GM18505 (cell line): ENCODE data around the gene SERPINB12.

ENCODE experiments used
- ATAC-seq: cut with Tn5 transposase; IDR thresholded peaks from one replicate; pipeline ENCODE4 v1.9.1; 2021; ENCODE audit not compliant: unreplicated experiment
- POLR2A ChIP-seq: IDR thresholded peaks from 4 replicates; pipeline ENCODE4 v1.6.1; 2011; ENCODE audit warnings: borderline replicate concordance; ENCODE audit not compliant: insufficient read depth, insufficient read length; ENCODE audit errors: extremely low read depth

The SERPINB12 gene

GRCh38 chr18:63564021-63564420 lies 21.9 kb downstream of the SERPINB12 start:
- no peak for ATAC-seq
- TF ChIP-seq POLR2A, result no peak

GRCh38 chr18:63564561-63564960 lies 22.4 kb downstream of the SERPINB12 start:
- TF ChIP-seq POLR2A, result no peak
- ATAC-seq, result no peak

GRCh38 chr18:63567276-63567675 lies 25.1 kb downstream of the SERPINB12 start:
- TF ChIP-seq POLR2A, result no peak

GRCh38 chr18:63567825-63568224 lies 25.7 kb downstream of the SERPINB12 start:
- TF ChIP-seq POLR2A, result no peak
- ATAC-seq, result no peak

More at GRCh38 chr18:63567276-63567675, 25.1 kb downstream of the SERPINB12 start:
- ATAC-seq, result no peak

GRCh38 chr18:63570721-63571120 lies 28.6 kb downstream of the SERPINB12 start:
- no peak for TF ChIP-seq POLR2A
- ATAC-seq, result no peak

GRCh38 chr18:63575681-63576080 lies 33.5 kb downstream of the SERPINB12 start:
- no peak for ATAC-seq
- TF ChIP-seq POLR2A, result no peak

- no peak for TF ChIP-seq POLR2A
These were observed 36.3 kb downstream of the SERPINB12 start for GRCh38 chr18:63578357-63578958.

GRCh38 chr18:63579616-63580015 lies 37.4 kb downstream of the SERPINB12 start:
- no peak for ATAC-seq

More at GRCh38 chr18:63578357-63578958, 36.3 kb downstream of the SERPINB12 start:
- ATAC-seq, result no peak

GRCh38 chr18:63585988-63586387 lies 43.8 kb downstream of the SERPINB12 start:
- ATAC-seq, result no peak
- no peak for TF ChIP-seq POLR2A

More at GRCh38 chr18:63579616-63580015, 37.4 kb downstream of the SERPINB12 start:
- no peak for TF ChIP-seq POLR2A

- no peak for TF ChIP-seq POLR2A
- no peak for ATAC-seq
These were observed 44.3 kb downstream of the SERPINB12 start for GRCh38 chr18:63586431-63586830.

- no peak for ATAC-seq
- TF ChIP-seq POLR2A, result no peak
These were observed 44.8 kb downstream of the SERPINB12 start, which contains the start of gene SERPINB13 for GRCh38 chr18:63586966-63587365. TSS of gene SERPINB13 (plus strand) at chr18:63587343. CDS start at chr18:63588668, 1,325 bp downstream.

- no peak for ATAC-seq
- no peak for TF ChIP-seq POLR2A
These were observed 46.7 kb downstream of the SERPINB12 start for GRCh38 chr18:63588909-63589308.

GRCh38 chr18:63590373-63590772 lies 48.2 kb downstream of the SERPINB12 start:
- no peak for TF ChIP-seq POLR2A
- no peak for ATAC-seq

GRCh38 chr18:63590966-63591695 lies 49.0 kb downstream of the SERPINB12 start:
- no peak for TF ChIP-seq POLR2A
- ATAC-seq, result no peak
